ENCODE measurements around the gene RUVBL1.

Gene RUVBL1

DNA sequence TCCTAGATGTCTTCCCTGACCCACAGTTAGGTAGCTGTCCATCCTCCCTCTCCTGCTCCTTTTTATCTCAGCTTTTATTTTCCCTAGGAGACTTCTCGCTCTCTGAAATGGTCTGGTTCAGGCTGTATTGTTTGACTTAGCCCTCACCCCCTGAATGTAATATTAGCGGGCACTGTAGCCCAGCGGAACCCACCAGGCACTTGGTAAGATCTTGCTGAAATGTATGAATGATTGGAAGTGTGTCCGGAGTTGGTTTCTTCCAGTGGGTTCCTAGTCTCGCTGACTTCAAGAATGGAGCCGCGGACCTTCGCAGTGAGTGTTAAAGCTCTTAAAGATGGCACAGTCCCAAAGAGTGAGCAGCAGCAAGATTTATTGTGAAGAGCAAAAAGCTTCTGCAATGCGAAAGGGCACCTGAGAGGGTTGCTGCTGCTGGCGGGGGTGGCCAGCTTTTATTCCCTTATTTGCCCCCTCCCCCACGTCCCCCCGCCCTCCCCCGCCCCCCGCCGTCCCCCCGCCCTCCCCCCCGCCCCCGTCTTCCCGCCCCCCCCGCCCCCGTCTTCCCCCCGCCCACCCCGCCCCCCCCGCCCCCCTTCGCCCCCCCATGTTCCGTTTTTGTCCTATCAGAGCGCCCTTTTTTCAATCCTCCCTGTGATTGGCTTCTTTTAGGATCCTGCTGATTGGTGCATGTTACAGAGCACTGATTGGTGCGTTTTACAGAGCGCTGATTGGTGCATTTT, 29.0 kb upstream of the RUVBL1 start:
- no peak for TF ChIP-seq CTCF (IDR thresholded peaks at IDR 0.05; ENCODE audit: insufficient read depth, low read depth, low read length, missing control alignments)
- peak; percentile 80 for DNase-seq (ENCODE audit: low read depth)
- H3K4me3 ChIP-seq (ENCODE audit: low read depth, low read length): peak overlapping the region; percentile 86

- no peak for DNase-seq (ENCODE audit: low read depth)
- no peak for TF ChIP-seq CTCF (IDR thresholded peaks at IDR 0.05; ENCODE audit: insufficient read depth, low read depth, low read length, missing control alignments)
- H3K4me3 ChIP-seq (ENCODE audit: low read depth, low read length): no peak overlapping the region
Measured at GRCh38 chr3:128151758-128152274, 28.2 kb upstream of the RUVBL1 start.

DNA sequence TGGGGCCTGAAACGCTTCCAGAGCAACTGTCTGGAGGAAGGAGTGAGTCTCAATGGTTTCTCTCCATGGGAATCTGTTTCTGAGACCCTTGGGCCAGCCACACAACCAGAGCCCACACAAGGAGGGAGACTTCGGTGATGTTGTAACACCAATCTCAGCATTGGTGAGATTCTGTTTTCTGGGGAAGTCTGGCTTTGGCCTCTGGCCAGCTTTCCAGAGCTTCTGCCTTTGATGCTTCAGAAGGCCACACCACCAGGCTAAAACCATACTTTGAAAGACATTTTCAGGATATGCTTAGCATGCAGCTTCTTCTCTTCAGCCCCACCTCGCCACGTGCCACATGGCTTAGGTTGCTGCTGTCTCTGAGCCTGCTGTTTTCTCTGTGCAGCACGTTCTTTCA, 26.0 kb upstream of the RUVBL1 start:
- TF ChIP-seq CTCF (IDR thresholded peaks at IDR 0.05; ENCODE audit: insufficient read depth, low read depth, low read length, missing control alignments): no peak
- no peak for DNase-seq (ENCODE audit: low read depth)
- no peak overlapping the region for H3K4me3 ChIP-seq (ENCODE audit: low read depth, low read length)

DNA sequence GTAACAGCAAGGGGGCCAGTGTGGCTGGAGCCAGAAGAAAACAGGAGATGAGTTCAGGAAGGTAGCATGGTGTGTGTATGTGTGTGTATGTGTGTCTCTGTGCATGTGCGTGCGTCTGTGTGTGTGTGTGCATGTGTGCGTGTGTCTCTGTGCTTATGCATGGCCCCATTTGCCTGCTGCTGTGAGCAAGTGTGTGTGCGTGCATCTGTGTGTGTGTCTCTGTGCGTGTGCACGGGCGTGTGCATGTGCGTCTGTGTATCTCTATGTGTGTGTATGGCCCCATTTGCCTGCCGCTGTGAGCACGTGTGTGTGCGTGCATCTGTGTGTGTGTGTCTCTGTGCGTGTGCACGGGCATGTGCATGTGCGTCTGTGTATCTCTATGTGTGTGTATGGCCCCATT, 22.6 kb upstream of the RUVBL1 start:
- no peak for TF ChIP-seq CTCF (IDR thresholded peaks at IDR 0.05; ENCODE audit: insufficient read depth, low read depth, low read length, missing control alignments)
- DNase-seq (ENCODE audit: low read depth): no peak
- H3K4me3 ChIP-seq (ENCODE audit: low read depth, low read length): no peak overlapping the region

GRCh38 chr3:128145279-128145678, 21.7 kb upstream of the RUVBL1 start:
- no peak for TF ChIP-seq CTCF (IDR thresholded peaks at IDR 0.05; ENCODE audit: insufficient read depth, low read depth, low read length, missing control alignments)
- no peak for DNase-seq (ENCODE audit: low read depth)

DNA sequence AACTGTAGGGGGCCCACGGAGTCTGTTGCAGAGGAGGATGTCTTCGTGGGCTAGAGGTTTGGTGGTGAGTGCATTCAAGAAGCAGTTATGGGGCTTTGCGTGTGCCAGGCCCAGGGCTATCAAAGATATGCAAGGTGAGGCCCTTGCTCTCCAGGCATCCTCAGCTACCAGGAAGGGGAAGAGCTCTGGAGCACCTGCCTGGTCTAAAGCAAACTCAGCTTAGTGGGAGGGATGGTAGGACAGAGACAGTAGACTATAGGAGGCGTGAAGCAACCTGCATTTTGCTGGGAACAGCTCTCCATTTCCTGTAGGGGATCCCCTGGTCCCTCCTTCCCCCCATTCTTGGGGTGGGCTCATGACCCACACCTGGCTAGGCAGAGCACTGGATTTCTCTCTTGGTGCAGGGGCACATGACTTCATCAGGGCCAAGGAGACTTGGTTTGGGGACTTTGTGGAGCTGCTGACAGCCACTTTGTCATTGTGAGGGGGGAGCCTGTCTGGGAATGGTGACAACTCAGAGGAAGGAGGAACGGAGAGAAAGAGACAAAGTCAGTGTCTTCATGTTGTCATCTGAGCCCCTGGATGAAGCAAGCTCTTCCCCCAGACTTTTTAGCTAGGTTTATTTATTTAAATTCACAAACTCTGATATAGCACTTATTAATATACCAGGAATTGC, 21.0 kb upstream of the RUVBL1 start:
- no peak for DNase-seq (ENCODE audit: low read depth)
- H3K4me3 ChIP-seq (ENCODE audit: low read depth, low read length): no peak overlapping the region
- no peak for TF ChIP-seq CTCF (IDR thresholded peaks at IDR 0.05; ENCODE audit: insufficient read depth, low read depth, low read length, missing control alignments)

More at GRCh38 chr3:128145279-128145678, 21.7 kb upstream of the RUVBL1 start:
- no peak overlapping the region for H3K4me3 ChIP-seq (ENCODE audit: low read depth, low read length)

Measured in GM12865 (cell line).